ENCODE results near the gene STK11.
A peak's percentile ranks its signal among the peaks of the same experiment; 100 is the strongest.

The STK11 gene

DNA sequence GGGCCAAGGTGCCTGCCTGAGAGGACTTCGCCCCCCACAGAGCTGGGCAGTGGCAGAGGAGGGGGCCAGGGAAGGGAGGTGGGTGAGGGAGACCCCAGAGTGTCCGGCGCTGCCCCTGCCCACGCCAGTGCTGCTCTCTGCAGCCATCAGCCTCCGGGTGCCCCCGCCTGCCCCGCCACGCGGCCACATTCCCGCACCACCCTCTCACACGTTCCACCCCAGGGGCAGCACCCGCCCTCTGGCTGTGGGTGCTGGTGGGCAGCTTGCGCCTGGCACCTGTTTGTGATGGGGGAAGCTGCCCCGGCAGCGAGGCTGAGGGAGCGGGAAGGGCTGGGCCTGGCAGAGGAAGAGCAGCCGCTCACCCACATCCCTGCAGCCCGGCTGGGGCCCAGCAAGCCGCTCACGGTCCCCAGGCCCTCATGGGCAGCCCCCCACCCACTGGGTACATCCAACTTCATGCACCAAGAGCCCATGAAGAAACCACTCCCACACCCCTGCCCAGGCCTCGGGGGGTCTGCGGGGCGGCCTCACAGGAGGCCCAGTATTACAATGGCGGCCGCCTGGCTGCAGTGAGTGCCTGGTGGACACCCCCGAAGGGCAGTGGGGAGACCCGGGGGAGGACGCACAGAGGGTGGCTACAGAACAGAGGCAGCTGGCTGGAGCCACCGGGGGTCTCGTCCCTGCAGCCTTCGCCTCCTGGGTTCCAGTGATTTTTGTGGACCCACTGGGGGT lies 45.5 kb upstream of the STK11 start:
- TF ChIP-seq, protein P1, sequence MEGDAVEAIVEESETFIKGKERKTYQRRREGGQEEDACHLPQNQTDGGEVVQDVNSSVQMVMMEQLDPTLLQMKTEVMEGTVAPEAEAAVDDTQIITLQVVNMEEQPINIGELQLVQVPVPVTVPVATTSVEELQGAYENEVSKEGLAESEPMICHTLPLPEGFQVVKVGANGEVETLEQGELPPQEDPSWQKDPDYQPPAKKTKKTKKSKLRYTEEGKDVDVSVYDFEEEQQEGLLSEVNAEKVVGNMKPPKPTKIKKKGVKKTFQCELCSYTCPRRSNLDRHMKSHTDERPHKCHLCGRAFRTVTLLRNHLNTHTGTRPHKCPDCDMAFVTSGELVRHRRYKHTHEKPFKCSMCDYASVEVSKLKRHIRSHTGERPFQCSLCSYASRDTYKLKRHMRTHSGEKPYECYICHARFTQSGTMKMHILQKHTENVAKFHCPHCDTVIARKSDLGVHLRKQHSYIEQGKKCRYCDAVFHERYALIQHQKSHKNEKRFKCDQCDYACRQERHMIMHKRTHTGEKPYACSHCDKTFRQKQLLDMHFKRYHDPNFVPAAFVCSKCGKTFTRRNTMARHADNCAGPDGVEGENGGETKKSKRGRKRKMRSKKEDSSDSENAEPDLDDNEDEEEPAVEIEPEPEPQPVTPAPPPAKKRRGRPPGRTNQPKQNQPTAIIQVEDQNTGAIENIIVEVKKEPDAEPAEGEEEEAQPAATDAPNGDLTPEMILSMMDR (IDR thresholded peaks at IDR 0.05; ENCODE audit: insufficient read depth, missing control alignments) = no peak
- no peak for DNase-seq (ENCODE audit: insufficient read length, low spot score)
- no peak for FAIRE-seq

DNA sequence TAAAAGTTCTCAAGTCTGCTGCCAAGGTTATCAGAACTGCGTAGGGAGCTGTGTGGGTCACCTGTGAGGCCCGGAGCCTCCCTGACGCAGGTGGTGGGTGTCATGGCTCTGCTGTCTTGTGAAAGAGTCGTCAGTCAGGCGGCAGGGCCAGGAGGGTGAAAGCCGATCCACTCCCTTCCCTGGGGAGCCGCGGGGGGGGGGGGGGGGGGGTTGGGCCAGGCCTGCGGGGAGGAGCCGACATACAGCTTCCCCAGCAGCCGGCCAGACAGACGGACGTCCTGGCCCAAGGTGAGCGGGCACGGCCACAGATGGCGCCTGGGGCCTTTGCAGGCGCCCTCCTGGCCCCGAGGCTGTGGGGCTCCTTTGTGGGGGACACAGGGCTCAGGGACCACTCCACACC lies 43.9 kb upstream of the STK11 start:
- FAIRE-seq (no peak), DNase-seq (ENCODE audit: insufficient read length, low spot score) (peak; percentile 90)
- TF ChIP-seq, protein P1 (IDR thresholded peaks at IDR 0.05; ENCODE audit: insufficient read depth, missing control alignments) = no peak

DNA sequence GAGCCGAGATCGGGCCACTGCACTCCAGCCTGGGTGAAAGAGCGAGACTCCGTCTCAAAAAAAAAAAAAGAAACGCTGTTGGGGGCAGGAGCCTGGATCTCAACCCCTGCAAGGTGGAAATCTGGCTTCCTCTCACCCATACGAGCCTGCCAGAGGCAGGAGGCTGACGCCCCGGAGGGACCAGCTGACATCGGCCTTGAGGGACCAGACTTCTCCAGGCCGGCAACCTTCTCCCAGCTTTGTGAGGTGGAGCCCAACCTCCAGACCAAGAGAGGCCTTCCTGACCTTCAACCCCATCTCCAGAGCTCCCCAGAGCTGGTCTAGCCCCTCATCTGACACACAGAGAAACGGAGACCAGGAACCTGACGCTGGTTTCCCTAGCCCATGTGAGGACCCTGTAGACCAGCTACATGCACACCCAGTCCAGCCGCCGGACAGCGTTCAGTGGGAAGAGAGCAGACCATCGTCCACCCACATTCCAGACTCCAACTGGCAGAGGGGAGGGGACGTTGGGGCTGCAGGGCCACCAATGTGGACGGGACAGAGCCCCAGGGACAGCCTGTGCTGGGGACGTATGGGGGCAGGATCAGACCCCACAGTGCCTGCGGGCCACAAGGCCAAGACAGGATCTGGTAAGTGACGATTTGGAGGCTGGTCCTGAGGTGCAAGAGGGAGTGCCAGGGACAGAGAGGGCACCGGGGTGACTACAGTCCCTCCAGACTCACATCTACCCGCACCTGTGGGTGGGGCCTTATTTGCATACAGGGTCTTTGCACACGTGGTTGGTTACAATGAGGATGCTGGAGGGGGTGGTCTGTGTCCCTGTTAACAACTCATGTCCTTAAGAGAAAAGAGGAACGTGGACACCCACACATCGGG lies 42.9 kb upstream of the STK11 start:
- TF ChIP-seq, protein P1 (IDR thresholded peaks at IDR 0.05; ENCODE audit: insufficient read depth, missing control alignments) = no peak
- no peak for FAIRE-seq

DNA sequence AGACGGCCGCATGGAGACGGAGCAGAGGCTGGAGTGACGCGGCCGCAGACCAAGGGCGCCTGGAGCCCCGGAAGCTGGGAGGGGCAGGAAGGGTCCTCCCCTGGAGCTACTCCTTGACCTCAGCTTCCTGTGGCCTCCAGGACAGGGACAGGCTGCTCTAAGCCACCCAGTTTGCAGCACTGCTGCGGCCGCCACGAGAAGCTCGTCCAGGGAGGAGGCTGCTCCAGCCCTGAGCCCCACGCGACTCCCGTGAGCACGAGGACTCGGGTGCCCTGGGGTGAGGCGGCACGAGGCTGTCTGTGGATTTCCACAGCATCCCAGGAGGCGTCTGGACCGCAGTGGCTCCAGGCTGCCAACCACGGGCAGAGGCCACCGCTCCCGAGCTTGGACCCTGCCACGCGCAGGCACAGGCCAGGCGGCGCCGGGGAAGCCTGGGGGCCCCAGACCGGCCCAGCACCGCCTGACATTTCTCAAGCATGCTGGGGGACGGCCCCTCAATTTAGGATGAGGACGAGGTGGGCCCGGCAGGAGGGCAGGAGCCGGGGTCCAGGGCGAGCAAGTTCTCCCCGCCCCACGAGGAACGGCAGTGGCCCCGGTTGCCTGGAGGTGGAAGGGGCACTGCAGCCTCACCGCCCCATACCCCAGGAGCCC lies 42.2 kb upstream of the STK11 start:
- TF ChIP-seq, protein P1 (IDR thresholded peaks at IDR 0.05; ENCODE audit: insufficient read depth, missing control alignments) = no peak
- FAIRE-seq = no peak
- no peak for DNase-seq (ENCODE audit: insufficient read length, low spot score)

More for the DNA sequence above, 42.9 kb upstream of the STK11 start:
- DNase-seq (ENCODE audit: insufficient read length, low spot score) = no peak

DNA sequence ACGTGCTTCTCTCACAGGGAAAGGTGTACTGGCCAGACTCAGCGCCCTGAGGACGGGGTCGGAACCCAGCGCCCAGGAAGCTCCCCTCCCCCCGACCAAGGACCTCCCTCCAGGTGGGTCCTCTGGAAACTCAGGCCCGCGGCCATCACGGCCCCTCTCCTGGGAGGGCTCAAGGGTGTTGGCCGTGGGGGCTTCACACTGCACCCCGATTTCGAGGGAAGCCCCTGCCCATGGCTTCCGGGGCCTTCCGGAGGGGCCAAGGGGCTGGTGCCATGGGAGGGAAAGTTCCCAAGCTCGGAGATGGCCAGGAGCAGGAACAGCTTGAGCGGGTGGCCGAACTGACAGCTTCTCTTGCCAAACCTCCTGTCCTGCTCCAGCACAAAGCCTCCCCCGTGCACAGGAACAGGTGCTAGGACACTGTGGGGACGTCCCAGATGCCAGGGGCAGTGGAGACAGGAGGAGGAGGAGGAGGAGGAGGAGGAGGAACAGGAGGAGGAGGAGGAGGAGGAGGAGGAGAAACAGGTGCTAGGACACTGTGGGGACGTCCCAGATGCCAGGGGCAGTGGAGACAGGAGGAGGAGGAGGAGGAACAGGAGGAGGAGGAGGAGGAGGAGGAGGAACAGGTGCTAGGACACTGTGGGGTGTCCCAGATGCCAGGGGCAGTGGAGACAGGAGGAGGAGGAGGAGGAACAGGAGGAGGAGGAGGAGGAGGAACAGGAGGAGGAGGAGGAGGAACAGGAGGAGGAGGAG lies 41.5 kb upstream of the STK11 start:
- TF ChIP-seq, protein P1 (IDR thresholded peaks at IDR 0.05; ENCODE audit: insufficient read depth, missing control alignments) = no peak
- DNase-seq (ENCODE audit: insufficient read length, low spot score) (no peak), FAIRE-seq (no peak)

DNA sequence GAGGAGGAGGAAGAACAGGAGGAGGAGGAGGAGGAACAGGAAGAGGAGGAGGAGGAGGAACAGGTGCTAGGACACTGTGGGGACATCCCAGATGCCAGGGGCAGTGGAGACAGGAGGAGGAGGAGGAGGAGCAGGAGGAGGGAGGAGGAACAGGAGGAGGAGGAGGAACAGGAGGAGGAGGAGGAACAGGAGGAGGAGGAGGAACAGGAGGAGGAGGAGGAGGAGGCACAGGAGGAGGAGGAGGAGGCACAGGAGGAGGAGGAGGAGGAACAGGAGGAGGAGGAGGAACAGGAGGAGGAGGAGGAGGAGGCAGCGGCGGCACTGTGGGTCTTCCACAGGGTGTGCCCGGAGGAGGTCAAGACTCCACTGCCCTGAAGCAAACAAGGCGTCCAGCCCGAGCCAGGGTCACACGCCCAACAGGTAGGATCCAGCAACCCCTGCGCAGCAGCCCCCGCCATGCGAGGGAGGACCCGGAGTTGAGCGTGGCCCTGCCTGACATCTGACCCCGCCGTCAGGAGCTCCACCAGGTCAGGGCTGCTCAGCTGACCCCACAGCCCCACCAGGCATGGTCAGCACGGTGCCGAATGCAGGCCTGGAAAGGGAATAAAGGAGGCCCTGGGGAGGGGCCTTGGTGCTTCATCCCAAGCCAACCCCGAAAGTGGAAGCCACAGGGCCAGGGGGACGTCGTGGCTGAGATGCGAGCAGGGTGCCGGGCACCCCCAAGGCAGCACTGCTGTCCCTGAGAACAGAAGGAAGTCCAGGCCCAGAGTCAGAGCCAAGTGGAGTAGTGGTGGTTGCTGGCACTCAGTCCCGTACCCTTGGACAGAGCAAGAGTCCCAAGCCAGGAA lies 40.7 kb upstream of the STK11 start:
- FAIRE-seq (no peak), DNase-seq (ENCODE audit: insufficient read length, low spot score) (no peak)
- TF ChIP-seq, protein P1 (IDR thresholded peaks at IDR 0.05; ENCODE audit: insufficient read depth, missing control alignments) = no peak

All from D721Med (cell line).